Stimulated activated CD8-positive, alpha-beta memory T cell treated with anti-CD3 and anti-CD28 coated beads, Interleukin-4, amount 100 ng/mL, for 1 hour (primary cell): Measurements from ENCODE around the gene CHP2.
"Not testable (repeated sequence)": the region's sequence is repeated elsewhere in the genome, so short reads cannot be mapped to it uniquely, and the experiment has no call there.

Experiments
- DNase-seq, 2 donors: peaks; one replicate each; pipeline ENCODE4 v3.0.0-alpha.2; 2020; ENCODE audit warnings: low read depth in 2 of 2, low spot score in 1 of 2

Gene CHP2

GRCh38 chr16:23742766-23743165 lies 12.1 kb upstream of the CHP2 start:
- no peak for DNase-seq

- DNase-seq = no peak
Observed at GRCh38 chr16:23745263-23745662, 9.6 kb upstream of the CHP2 start.

GRCh38 chr16:23748630-23749029 lies 6.2 kb upstream of the CHP2 start:
- no peak for DNase-seq

- DNase-seq = not testable (repeated sequence)
Observed at GRCh38 chr16:23751053-23751452, 3.8 kb upstream of the CHP2 start.

GRCh38 chr16:23753908-23754593 lies 775 bp upstream of the CHP2 start:
- no peak for DNase-seq

- no peak for DNase-seq
Observed at GRCh38 chr16:23755484-23755809, 621 bp downstream of the CHP2 start.

GRCh38 chr16:23757116-23757515 lies 2.3 kb downstream of the CHP2 start:
- DNase-seq = no peak

GRCh38 chr16:23757937-23758619 lies 3.3 kb downstream of the CHP2 start:
- DNase-seq = no peak

- no peak for DNase-seq
Observed at GRCh38 chr16:23765933-23766332, 11.1 kb downstream of the CHP2 start.

- DNase-seq = no peak
Observed at GRCh38 chr16:23768581-23768980, 13.8 kb downstream of the CHP2 start.

GRCh38 chr16:23771027-23771426 lies 16.2 kb downstream of the CHP2 start:
- no peak for DNase-seq

- DNase-seq = no peak
Observed at GRCh38 chr16:23771642-23772041, 16.8 kb downstream of the CHP2 start.

- no peak for DNase-seq
Observed at GRCh38 chr16:23773339-23773738, 18.5 kb downstream of the CHP2 start.

GRCh38 chr16:23781176-23781575 lies 26.4 kb downstream of the CHP2 start:
- DNase-seq = no peak

GRCh38 chr16:23784811-23785447 lies 30.1 kb downstream of the CHP2 start:
- no peak for DNase-seq

- DNase-seq = no peak
Observed at GRCh38 chr16:23785842-23786241, 31.0 kb downstream of the CHP2 start.

GRCh38 chr16:23786964-23787561 lies 32.2 kb downstream of the CHP2 start:
- DNase-seq = no peak

GRCh38 chr16:23788685-23789084 lies 33.9 kb downstream of the CHP2 start:
- DNase-seq = no peak

- no peak for DNase-seq
Observed at GRCh38 chr16:23795378-23795777, 40.6 kb downstream of the CHP2 start.

- DNase-seq = no peak
Observed at GRCh38 chr16:23796941-23797340, 42.1 kb downstream of the CHP2 start.

GRCh38 chr16:23801378-23801777 lies 46.6 kb downstream of the CHP2 start:
- peak; percentile 57 to 61 for DNase-seq

- DNase-seq = no peak
Observed at GRCh38 chr16:23802776-23803175, 48.0 kb downstream of the CHP2 start.
